NCI-H526 treated with DMSO at 0.1 percent for 48 hours (cell line): ENCODE measurements around the gene DNAH9.
"Not testable (repeated sequence)": the region's sequence is repeated elsewhere in the genome, so short reads cannot be mapped to it uniquely, and the experiment has no call there.

Experiments used
- DNase-seq: peaks from one replicate; lab custom pipeline; 2025; lab: John Stamatoyannopoulos, UW

The DNAH9 gene

GRCh38 chr17:11921296-11921695, 323.0 kb downstream of the DNAH9 start:
- no peak for DNase-seq

GRCh38 chr17:11922638-11923037, 324.4 kb downstream of the DNAH9 start:
- DNase-seq: no peak

- no peak for DNase-seq
Observed at GRCh38 chr17:11924076-11924475, 325.8 kb downstream of the DNAH9 start.

- no peak for DNase-seq
Observed at GRCh38 chr17:11925262-11926021, 327.2 kb downstream of the DNAH9 start.

- DNase-seq: no peak
Observed at GRCh38 chr17:11928436-11928835, 330.2 kb downstream of the DNAH9 start.

DNA sequence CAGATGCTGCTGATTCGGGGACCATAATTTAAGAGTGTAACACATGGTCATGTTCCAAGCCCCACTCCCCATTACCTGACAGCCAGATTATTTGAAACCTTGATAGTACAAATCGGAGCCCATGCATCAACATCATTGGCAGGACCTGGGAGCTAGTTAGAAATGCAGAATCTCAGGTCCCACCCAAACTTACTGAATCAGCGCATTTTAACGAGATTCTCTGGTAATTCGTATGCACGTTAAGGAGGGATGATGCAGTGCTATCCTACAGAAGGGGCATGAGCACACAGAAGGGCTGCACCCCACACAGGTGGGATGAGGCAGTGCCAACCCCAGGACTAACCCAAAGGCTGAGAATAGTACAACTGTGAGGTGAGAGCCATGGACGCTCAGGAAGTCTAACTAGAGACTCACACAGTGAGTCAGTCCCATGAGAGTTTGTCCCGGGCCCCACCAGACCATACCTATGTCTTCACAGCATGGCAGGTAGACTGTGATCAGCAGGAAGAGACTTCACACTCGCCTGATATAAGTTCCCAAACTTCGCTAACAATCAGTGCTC, 334.1 kb downstream of the DNAH9 start:
- DNase-seq: no peak

- peak; percentile 1 for DNase-seq
Observed at GRCh38 chr17:11935734-11936406, 337.6 kb downstream of the DNAH9 start.

DNA sequence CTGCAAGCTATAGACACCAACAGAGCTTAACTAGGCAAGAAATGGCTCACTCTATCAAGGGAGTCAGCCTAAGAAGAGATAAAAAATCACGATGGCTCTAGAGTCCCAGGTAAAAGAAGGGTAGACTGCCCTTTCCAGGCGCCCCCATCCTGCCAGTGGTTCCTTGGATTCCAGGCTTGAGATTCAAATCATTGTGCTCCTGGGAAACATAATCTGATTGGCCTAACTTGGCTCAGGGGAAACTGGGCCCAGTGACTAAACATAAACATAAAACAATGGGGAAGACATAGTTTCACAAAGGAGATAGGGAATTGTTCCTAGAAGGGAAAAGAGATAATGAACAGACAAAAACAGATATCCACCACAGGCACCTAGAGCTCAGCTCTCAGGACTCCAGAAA, 342.6 kb downstream of the DNAH9 start:
- no peak for DNase-seq

DNA sequence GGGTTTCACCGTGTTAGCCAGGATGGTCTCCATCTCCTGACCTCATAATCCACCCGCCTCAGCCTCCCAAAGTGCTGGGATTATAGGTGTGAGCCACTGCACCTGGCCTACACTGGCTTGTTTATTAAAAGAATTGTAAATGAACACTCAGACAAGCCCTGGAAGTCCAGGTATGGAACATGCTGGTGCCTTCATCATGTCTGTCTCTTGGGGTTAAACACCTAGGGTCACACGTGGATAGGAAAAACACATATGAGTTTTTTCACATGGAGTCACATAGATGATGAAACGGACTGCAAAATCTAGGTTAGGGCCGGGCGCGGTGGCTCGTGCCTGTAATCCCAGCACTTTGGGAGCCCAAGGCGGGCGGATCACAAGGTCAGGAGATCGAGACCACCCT, 344.8 kb downstream of the DNAH9 start:
- not testable (repeated sequence) for DNase-seq

DNA sequence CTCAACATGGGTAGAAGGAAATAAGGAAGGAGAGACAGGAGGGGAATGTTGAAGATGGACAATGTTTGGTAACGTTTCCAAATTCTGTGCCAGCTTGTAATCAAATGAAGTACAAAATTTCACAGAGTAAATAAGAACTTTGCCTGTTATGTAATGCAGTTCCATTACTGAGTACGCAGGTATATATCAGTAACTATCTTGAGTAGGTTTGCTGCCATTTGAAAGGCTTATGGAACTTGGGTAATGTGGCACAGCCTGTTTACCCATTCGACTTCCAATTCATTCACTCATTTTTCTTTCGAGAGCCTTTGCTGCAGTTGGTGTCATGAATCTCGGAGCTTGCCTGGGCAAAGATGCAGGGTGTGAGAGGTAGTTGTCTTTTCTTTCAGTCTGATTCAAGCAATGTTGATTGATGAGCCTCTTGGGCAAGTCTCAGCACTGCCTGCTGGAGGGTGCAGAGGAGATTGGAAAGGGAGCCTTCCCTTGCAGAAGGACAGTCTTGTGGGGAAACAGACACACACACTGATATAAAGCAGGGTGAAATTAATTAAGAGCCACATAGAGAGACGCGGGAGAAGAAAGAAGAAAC, 345.6 kb downstream of the DNAH9 start:
- DNase-seq: no peak

DNA sequence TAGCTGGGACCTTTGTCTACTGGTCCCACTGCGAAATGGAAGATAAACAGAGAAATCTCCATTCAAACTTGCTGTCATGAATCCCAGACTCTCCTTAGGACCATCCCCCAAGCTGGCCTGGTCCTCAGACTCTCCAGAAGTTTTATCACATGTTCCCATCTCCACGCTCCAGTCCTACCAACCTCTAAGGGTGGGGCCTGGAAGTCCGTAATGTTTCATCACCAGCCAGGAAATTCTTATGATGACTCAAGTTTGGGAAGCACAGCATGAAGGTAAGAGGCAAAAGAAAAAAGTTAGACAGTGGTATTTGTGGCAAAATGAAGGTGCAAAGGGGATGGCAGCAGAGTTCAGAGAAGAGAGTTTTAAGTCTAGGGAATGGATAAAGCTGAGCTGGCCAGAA, 346.3 kb downstream of the DNAH9 start:
- no peak for DNase-seq

DNA sequence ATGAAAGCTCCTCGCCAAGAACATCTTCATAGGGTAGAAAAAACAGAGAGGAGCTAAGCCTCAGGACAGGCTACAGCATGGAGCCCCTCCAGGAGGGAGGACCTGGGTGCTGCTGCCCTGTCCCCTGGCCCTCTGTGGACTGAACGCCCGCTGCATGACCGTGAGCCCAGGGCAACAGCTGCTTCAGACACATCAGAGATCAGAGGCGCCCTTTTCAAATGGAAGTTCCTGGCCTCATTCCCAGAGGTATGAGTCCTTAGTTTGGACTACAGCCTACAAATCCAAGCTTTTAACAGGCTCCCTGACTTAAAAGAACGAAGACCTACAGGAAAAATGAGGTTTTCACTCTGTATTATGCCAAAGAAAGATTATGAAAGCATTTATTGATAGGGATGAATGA, 350.5 kb downstream of the DNAH9 start:
- DNase-seq: no peak

DNA sequence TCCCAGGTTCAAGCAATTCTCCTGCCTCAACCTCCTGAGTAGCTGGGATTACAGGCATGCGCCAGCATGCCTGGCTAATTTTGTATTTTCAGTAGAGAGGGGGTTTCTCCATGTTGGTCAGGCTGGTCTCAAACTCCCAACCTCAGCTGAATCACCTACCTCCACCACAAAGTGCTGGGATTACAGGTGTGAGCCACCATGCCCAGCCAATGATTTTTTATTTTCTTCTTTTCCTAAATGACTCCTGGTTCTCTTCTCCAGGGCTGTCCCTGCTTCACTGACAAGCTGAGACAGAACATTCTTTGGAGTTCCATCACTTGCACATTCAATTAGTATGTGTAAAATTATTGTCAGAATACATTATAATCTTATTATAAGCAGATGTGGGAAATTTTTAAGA, 351.3 kb downstream of the DNAH9 start:
- not testable (repeated sequence) for DNase-seq

DNA sequence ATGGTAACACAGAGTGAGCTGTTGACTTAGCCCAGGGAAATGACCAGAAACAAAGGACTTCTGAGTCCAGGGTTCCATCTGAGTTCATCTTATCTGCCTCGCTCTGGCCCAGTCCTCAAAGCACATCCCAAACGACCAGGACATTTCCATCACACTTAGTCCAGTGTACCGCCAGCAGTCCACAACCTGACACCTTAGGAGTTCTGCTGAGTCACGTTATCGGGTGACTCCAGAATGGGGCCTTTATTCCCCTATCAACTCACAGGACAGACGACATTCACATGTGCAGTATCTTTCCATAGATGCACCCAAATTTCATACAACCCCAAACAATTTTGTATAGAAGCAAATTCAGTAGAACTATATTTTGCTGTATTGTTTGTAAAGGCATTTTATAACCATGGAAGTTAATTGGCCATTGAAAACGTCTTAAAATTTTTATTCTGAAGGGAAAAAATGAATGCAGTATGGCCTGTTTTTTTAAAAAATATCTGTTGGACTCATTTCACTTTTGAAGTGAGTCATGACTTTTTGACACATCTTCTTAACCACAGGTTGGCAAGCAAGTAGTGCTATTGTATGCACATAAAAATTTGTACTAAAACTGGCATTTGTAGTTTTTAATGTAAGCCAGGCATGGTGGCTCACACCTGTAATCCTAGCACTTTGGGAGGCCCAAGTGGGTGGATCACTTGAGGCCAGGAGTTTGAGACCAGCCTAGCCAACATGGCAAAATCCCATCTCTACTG, 352.7 kb downstream of the DNAH9 start:
- DNase-seq: no peak

GRCh38 chr17:11952610-11953009, 354.3 kb downstream of the DNAH9 start:
- DNase-seq: no peak

DNA sequence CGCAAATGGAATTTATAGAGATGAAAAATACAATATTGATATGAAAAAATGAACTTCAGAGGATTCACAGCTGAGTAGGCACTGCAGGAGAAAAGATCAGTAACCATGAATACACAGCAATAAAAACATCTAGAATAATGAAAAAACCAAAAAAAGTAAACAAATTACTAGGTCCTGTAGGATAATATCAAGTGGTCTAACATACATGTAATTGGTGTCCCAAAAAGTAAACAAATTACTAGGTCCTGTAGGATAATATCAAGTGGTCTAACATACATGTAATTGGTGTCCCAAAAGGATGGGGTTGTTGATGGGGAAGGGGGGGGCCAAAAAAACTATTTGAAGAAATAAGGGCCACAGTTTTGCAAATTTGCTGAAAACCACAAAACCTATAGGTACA, 355.7 kb downstream of the DNAH9 start:
- DNase-seq: no peak

- no peak for DNase-seq
Observed at GRCh38 chr17:11954936-11955335, 356.7 kb downstream of the DNAH9 start.

GRCh38 chr17:11969565-11969964, 371.3 kb downstream of the DNAH9 start:
- no peak for DNase-seq

GRCh38 chr17:11972741-11973140, 374.5 kb downstream of the DNAH9 start:
- DNase-seq: not testable (repeated sequence)

- no peak for DNase-seq
Observed at GRCh38 chr17:11979795-11980194, 381.5 kb downstream of the DNAH9 start.

- no peak for DNase-seq
Observed at GRCh38 chr17:11980813-11981212, 382.5 kb downstream of the DNAH9 start.

DNA sequence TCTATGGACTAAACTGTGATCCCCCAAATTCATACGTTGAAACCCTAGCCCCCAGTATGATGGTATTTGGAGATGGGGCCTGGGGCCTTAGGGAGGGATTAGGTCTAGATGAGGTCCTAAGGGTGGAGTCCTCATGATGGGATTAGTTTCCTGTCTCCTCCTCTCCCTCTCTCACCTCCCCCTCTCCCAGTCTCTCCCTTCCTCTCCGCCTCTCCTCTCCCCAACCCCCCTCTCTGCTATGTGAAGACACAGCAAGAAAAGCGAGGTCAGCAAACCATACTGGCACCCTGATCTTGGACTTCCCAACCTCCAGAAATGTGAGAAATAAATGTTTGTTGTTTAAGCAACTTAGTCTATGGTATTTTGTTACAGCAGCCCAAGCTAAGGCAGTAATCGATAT, 383.6 kb downstream of the DNAH9 start:
- no peak for DNase-seq
